ENCODE data around the gene OR13C4.
"Not testable (repeated sequence)": the region's sequence is repeated elsewhere in the genome, so short reads cannot be mapped to it uniquely, and the experiment has no call there.

The OR13C4 gene

GRCh38 chr9:104527109-104527508, at the start of gene OR13C4:
Gene OR13C4, minus strand, starts transcription at chr9:104527209. Its CDS starts 0 bp downstream, at chr9:104527209.
- no peak for DNase-seq

- no peak for DNase-seq
These were observed 48.4 kb upstream of the OR13C4 start for GRCh38 chr9:104575456-104575855.

- DNase-seq: no peak
These were observed 45.6 kb upstream of the OR13C4 start for GRCh38 chr9:104572612-104573011.

- DNase-seq: no peak
These were observed 41.9 kb upstream of the OR13C4 start, which contains the start of gene OR13C8 for GRCh38 chr9:104568868-104569267. Gene OR13C8, plus strand, starts transcription at chr9:104569168. Its CDS starts 0 bp downstream, at chr9:104569168.

GRCh38 chr9:104564358-104564757, 37.3 kb upstream of the OR13C4 start:
- no peak for DNase-seq

GRCh38 chr9:104556830-104557634, 30.0 kb upstream of the OR13C4 start:
- DNase-seq: no peak

- DNase-seq: no peak
These were observed 28.5 kb upstream of the OR13C4 start for GRCh38 chr9:104555521-104555920.

- DNase-seq: no peak
These were observed 26.3 kb upstream of the OR13C4 start for GRCh38 chr9:104553261-104553660.

GRCh38 chr9:104544644-104545043, 17.6 kb upstream of the OR13C4 start:
- no peak for DNase-seq

GRCh38 chr9:104539275-104539674, 12.3 kb upstream of the OR13C4 start:
- DNase-seq: no peak

- DNase-seq: no peak
These were observed 9.7 kb upstream of the OR13C4 start, which contains the start of gene OR13C3 for GRCh38 chr9:104536756-104537155. Gene OR13C3, minus strand, starts transcription at chr9:104536856. Its CDS starts 133 bp downstream, at chr9:104536723.

GRCh38 chr9:104520241-104520640, 6.8 kb downstream of the OR13C4 start:
- DNase-seq: not testable (repeated sequence)

- DNase-seq: no peak
These were observed 12.1 kb downstream of the OR13C4 start for GRCh38 chr9:104514901-104515300.

- no peak for DNase-seq
These were observed 20.4 kb downstream of the OR13C4 start for GRCh38 chr9:104506565-104506964.

GRCh38 chr9:104503963-104504362, 23.0 kb downstream of the OR13C4 start, which contains the start of gene OR13F1:
Gene OR13F1, plus strand, starts transcription at chr9:104504263. Its CDS starts 0 bp downstream, at chr9:104504263.
- DNase-seq: no peak

- DNase-seq: no peak
These were observed 23.6 kb downstream of the OR13C4 start for GRCh38 chr9:104503440-104503839.

GRCh38 chr9:104494808-104495207, 32.2 kb downstream of the OR13C4 start:
- no peak for DNase-seq

- DNase-seq: no peak
These were observed 42.0 kb downstream of the OR13C4 start for GRCh38 chr9:104485014-104485413.

- no peak for DNase-seq
These were observed 44.0 kb downstream of the OR13C4 start for GRCh38 chr9:104482921-104483570.

Measured in NCI-H2029 treated with DMSO at 0.1 percent for 48 hours (cell line).